NCI-H446 treated with DMSO at 0.1 percent for 48 hours (cell line): ENCODE measurements around the gene ABCA13.
A peak's percentile ranks its signal among the peaks of the same experiment; 100 is the strongest.
"Not testable (repeated sequence)": the region's sequence is repeated elsewhere in the genome, so short reads cannot be mapped to it uniquely, and the experiment has no call there.

Experiments used
- DNase-seq: peaks from one replicate; lab custom pipeline; 2025; lab: John Stamatoyannopoulos, UW

Gene ABCA13

GRCh38 chr7:48173756-48174382 lies 2.6 kb downstream of the ABCA13 start:
- no peak for DNase-seq

GRCh38 chr7:48175019-48175418 lies 3.8 kb downstream of the ABCA13 start:
- no peak for DNase-seq

GRCh38 chr7:48176356-48176893 lies 5.2 kb downstream of the ABCA13 start:
- no peak for DNase-seq

GRCh38 chr7:48177271-48177670 lies 6.0 kb downstream of the ABCA13 start:
- no peak for DNase-seq

GRCh38 chr7:48179496-48180030 lies 8.3 kb downstream of the ABCA13 start:
- no peak for DNase-seq

GRCh38 chr7:48180981-48181380 lies 9.7 kb downstream of the ABCA13 start:
- no peak for DNase-seq

- peak; percentile 3 for DNase-seq
These were observed 11.6 kb downstream of the ABCA13 start for GRCh38 chr7:48182718-48183369.

GRCh38 chr7:48183370-48183743 lies 12.1 kb downstream of the ABCA13 start:
- no peak for DNase-seq

GRCh38 chr7:48183965-48184364 lies 12.7 kb downstream of the ABCA13 start:
- DNase-seq: no peak

- no peak for DNase-seq
These were observed 17.7 kb downstream of the ABCA13 start for GRCh38 chr7:48188776-48189520.

GRCh38 chr7:48192996-48193395 lies 21.7 kb downstream of the ABCA13 start:
- no peak for DNase-seq

- no peak for DNase-seq
These were observed 22.2 kb downstream of the ABCA13 start for GRCh38 chr7:48193421-48193820.

GRCh38 chr7:48200946-48201589 lies 29.8 kb downstream of the ABCA13 start:
- DNase-seq: not testable (repeated sequence)

GRCh38 chr7:48202916-48203315 lies 31.7 kb downstream of the ABCA13 start:
- DNase-seq: not testable (repeated sequence)

- DNase-seq: no peak
These were observed 36.0 kb downstream of the ABCA13 start for GRCh38 chr7:48207155-48207675.

GRCh38 chr7:48209004-48209600 lies 37.8 kb downstream of the ABCA13 start:
- DNase-seq: no peak

- no peak for DNase-seq
These were observed 42.0 kb downstream of the ABCA13 start for GRCh38 chr7:48213226-48213625.

GRCh38 chr7:48217266-48217665 lies 46.0 kb downstream of the ABCA13 start:
- no peak for DNase-seq

GRCh38 chr7:48217753-48218152 lies 46.5 kb downstream of the ABCA13 start:
- DNase-seq: no peak

- DNase-seq: no peak
These were observed 52.8 kb downstream of the ABCA13 start for GRCh38 chr7:48224042-48224441.

- DNase-seq: no peak
These were observed 53.8 kb downstream of the ABCA13 start for GRCh38 chr7:48225101-48225500.

GRCh38 chr7:48237354-48237753 lies 66.1 kb downstream of the ABCA13 start:
- no peak for DNase-seq
